Brain microvascular endothelial cell (primary cell): ENCODE results near the gene CD6.

ENCODE experiments used
- DNase-seq: peaks from one replicate; pipeline ENCODE4 v3.0.0-alpha.2; 2020
- H3K27ac ChIP-seq: fragments of 250-450 bp; sonication (Bioruptor Pico); 2 replicates; pipeline ENCODE4 v1.5.1; 2020; ENCODE audit warnings: mild to moderate bottlenecking, moderate library complexity
- H3K27me3 ChIP-seq: fragments of 250-450 bp; sonication (Bioruptor Pico); replicated peaks from 2 replicates; pipeline ENCODE4 v1.5.1; 2020; ENCODE audit warnings: mild to moderate bottlenecking
- H3K36me3 ChIP-seq: fragments of 250-450 bp; sonication (Bioruptor Pico); replicated peaks from 2 replicates; pipeline ENCODE4 v1.5.1; 2020; ENCODE audit warnings: mild to moderate bottlenecking
- H3K4me3 ChIP-seq: 2 replicates; pipeline ENCODE4 v1.5.1; 2011; ENCODE audit warnings: low read depth, mild to moderate bottlenecking, control low read depth, low read length, moderate library complexity
- CTCF ChIP-seq: IDR thresholded peaks from 2 replicates; pipeline ENCODE4 v1.5.1; 2011; ENCODE audit warnings: low read depth, mild to moderate bottlenecking, moderate library complexity, low read length, control low read depth, inconsistent platforms; ENCODE audit errors: missing control alignments
- in situ Hi-C: cut with HindIII; loops from 2 replicates; pipeline ENCODE4 v1.10.0; 2017; ENCODE audit warnings: low sequenced_read_pairs, low pct_ligation_motif_present

Gene CD6

GRCh38 chr11:60924110-60924905 is 47.2 kb upstream of the CD6 start, which contains the start of gene TMEM132A:
Gene TMEM132A, plus strand, starts transcription at chr11:60924460. Its CDS starts 174 bp downstream, at chr11:60924634.
- H3K27ac ChIP-seq = no peak within 1 kb of the TSS
- no peaks in the 10 kb centered on the region for H3K27me3 ChIP-seq
- peak; percentile 62 for DNase-seq
- peaks cover 25% of the 10 kb centered on the region for H3K36me3 ChIP-seq
- no peak for TF ChIP-seq CTCF
- H3K4me3 ChIP-seq = peak within 1 kb of the TSS; percentile 66
- in situ Hi-C loops = no loop called here

GRCh38 chr11:60924906-60925853 is 46.3 kb upstream of the CD6 start:
- Histone ChIP-seq H3K27me3 (no peaks in the 10 kb centered on the region), H3K36me3 (peaks cover 20% of the 10 kb centered on the region), H3K27ac (no peak overlapping the region), H3K4me3 (peak overlapping the region; percentile 66)
- no peak for TF ChIP-seq CTCF
- in situ Hi-C loops = no loop called here
- no peak for DNase-seq

GRCh38 chr11:60925868-60926267 is 45.6 kb upstream of the CD6 start:
- DNase-seq = peak; percentile 18
- Histone ChIP-seq H3K27me3 (no peaks in the 10 kb centered on the region), H3K4me3 (no peak overlapping the region), H3K36me3 (peaks cover 15% of the 10 kb centered on the region), H3K27ac (no peak overlapping the region)
- in situ Hi-C loops = no loop called here
- TF ChIP-seq CTCF = no peak

GRCh38 chr11:60926500-60926899 is 45.0 kb upstream of the CD6 start:
- Histone ChIP-seq H3K36me3 (peaks cover 17% of the 10 kb centered on the region), H3K4me3 (no peak overlapping the region), H3K27ac (no peak overlapping the region), H3K27me3 (no peaks in the 10 kb centered on the region)
- no peak for DNase-seq
- in situ Hi-C loops = no loop called here
- TF ChIP-seq CTCF = no peak

GRCh38 chr11:60927061-60927592 is 44.4 kb upstream of the CD6 start:
- no peak for TF ChIP-seq CTCF
- no peak overlapping the region for H3K27ac ChIP-seq
- in situ Hi-C loops = no loop called here
- DNase-seq = no peak
- peaks cover 12% of the 10 kb centered on the region for H3K36me3 ChIP-seq
- no peak overlapping the region for H3K4me3 ChIP-seq
- H3K27me3 ChIP-seq = no peaks in the 10 kb centered on the region
